SIG-M5 (cell line): ENCODE results near the gene CMSS1.
"Not testable (repeated sequence)": the region's sequence is repeated elsewhere in the genome, so short reads cannot be mapped to it uniquely, and the experiment has no call there.

ENCODE experiments used
- DNase-seq: peaks from one replicate; lab custom pipeline; 2025; lab: John Stamatoyannopoulos, UW

Gene CMSS1

GRCh38 chr3:100024520-100025303, 207.1 kb downstream of the CMSS1 start:
- no peak for DNase-seq

- DNase-seq = no peak
Observed at GRCh38 chr3:100027321-100027720, 209.7 kb downstream of the CMSS1 start.

- DNase-seq = no peak
Observed at GRCh38 chr3:100029052-100029451, 211.4 kb downstream of the CMSS1 start.

GRCh38 chr3:100029689-100030088, 212.0 kb downstream of the CMSS1 start:
- no peak for DNase-seq

GRCh38 chr3:100030346-100030745, 212.7 kb downstream of the CMSS1 start:
- DNase-seq = no peak

GRCh38 chr3:100030914-100031425, 213.3 kb downstream of the CMSS1 start:
- DNase-seq = no peak

GRCh38 chr3:100032243-100032642, 214.6 kb downstream of the CMSS1 start:
- no peak for DNase-seq

- DNase-seq = no peak
Observed at GRCh38 chr3:100033184-100033583, 215.5 kb downstream of the CMSS1 start.

- DNase-seq = no peak
Observed at GRCh38 chr3:100033903-100034471, 216.3 kb downstream of the CMSS1 start.

- DNase-seq = no peak
Observed at GRCh38 chr3:100039075-100039474, 221.4 kb downstream of the CMSS1 start.

- DNase-seq = no peak
Observed at GRCh38 chr3:100040451-100041225, 223.0 kb downstream of the CMSS1 start.

GRCh38 chr3:100041328-100041749, 223.7 kb downstream of the CMSS1 start:
- no peak for DNase-seq

GRCh38 chr3:100042166-100042981, 224.7 kb downstream of the CMSS1 start:
- DNase-seq = no peak

- no peak for DNase-seq
Observed at GRCh38 chr3:100043271-100043670, 225.6 kb downstream of the CMSS1 start.

GRCh38 chr3:100044369-100044768, 226.7 kb downstream of the CMSS1 start:
- DNase-seq = peak; percentile 88

- DNase-seq = no peak
Observed at GRCh38 chr3:100045696-100046095, 228.0 kb downstream of the CMSS1 start.

GRCh38 chr3:100046986-100047385, 229.3 kb downstream of the CMSS1 start:
- no peak for DNase-seq

GRCh38 chr3:100047455-100048141, 229.9 kb downstream of the CMSS1 start:
- DNase-seq = peak; percentile 8

- no peak for DNase-seq
Observed at GRCh38 chr3:100048248-100048647, 230.6 kb downstream of the CMSS1 start.

- not testable (repeated sequence) for DNase-seq
Observed at GRCh38 chr3:100051513-100051912, 233.9 kb downstream of the CMSS1 start.

GRCh38 chr3:100053951-100054620, 236.4 kb downstream of the CMSS1 start:
- DNase-seq = no peak
